Endothelial cell of hepatic sinusoid (primary cell): ENCODE results near the gene LCMT2.

Experiments
- in situ Hi-C: cut with HindIII; loops from 2 replicates; pipeline ENCODE4 v1.10.0; 2017; ENCODE audit warnings: low sequenced_read_pairs

The LCMT2 gene, protein sequence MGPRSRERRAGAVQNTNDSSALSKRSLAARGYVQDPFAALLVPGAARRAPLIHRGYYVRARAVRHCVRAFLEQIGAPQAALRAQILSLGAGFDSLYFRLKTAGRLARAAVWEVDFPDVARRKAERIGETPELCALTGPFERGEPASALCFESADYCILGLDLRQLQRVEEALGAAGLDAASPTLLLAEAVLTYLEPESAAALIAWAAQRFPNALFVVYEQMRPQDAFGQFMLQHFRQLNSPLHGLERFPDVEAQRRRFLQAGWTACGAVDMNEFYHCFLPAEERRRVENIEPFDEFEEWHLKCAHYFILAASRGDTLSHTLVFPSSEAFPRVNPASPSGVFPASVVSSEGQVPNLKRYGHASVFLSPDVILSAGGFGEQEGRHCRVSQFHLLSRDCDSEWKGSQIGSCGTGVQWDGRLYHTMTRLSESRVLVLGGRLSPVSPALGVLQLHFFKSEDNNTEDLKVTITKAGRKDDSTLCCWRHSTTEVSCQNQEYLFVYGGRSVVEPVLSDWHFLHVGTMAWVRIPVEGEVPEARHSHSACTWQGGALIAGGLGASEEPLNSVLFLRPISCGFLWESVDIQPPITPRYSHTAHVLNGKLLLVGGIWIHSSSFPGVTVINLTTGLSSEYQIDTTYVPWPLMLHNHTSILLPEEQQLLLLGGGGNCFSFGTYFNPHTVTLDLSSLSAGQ

DNA sequence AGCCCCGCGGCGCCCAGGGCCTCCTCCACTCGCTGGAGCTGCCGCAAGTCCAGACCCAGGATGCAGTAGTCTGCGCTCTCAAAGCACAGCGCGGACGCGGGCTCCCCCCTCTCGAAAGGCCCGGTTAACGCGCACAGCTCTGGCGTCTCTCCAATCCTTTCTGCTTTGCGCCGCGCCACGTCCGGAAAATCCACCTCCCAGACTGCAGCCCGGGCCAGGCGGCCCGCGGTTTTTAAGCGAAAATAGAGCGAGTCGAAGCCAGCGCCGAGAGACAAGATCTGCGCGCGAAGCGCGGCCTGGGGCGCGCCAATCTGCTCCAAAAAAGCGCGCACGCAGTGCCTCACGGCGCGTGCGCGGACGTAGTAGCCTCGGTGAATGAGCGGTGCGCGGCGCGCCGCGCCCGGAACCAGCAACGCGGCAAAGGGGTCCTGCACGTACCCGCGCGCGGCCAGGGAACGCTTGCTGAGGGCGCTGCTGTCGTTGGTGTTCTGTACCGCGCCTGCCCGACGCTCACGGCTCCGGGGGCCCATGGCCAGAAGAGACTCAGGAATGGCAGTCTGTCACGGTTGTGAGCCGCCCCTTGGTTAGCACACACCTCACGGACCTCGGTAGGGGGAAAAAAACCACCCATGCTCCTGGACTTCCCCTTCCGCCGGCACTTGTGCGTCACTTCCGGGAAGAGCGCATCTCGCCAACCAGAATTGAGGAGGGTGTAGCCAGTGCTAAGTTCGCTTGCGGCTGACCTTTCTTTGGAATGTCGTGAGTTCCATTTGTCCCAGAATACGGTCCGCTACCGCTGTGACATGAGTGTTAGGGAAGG, at the start of gene LCMT2:
LCMT2 (minus strand) TSS at position 614 of the 820 bp plus-strand sequence; CDS start at position 530, 84 bp downstream.
- in situ Hi-C loops, result no loop called here

DNA sequence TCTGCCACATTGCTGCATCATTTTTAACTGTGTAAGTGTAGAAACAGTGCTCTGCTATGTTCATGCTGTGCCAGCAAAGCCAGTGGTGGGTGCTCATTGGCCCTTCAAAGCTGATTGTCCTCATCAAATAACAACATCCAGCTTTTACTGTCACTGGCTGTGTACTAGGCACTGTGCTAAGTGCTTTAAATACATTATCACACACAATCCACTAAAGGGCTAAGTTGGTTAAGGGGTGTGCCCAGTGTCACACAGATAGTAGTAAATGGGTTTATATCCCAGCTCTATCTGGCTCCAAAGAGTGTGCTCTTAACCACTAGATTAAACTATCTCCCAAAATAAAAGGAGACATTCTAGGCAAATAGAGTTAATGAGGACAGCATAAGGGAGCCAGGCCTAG, 48.2 kb upstream of the LCMT2 start:
- in situ Hi-C loops, result loop anchor here (5.0 kb wide), 1 partner anchor 39 kb away; no protein-coding TSS in a partner anchor

DNA sequence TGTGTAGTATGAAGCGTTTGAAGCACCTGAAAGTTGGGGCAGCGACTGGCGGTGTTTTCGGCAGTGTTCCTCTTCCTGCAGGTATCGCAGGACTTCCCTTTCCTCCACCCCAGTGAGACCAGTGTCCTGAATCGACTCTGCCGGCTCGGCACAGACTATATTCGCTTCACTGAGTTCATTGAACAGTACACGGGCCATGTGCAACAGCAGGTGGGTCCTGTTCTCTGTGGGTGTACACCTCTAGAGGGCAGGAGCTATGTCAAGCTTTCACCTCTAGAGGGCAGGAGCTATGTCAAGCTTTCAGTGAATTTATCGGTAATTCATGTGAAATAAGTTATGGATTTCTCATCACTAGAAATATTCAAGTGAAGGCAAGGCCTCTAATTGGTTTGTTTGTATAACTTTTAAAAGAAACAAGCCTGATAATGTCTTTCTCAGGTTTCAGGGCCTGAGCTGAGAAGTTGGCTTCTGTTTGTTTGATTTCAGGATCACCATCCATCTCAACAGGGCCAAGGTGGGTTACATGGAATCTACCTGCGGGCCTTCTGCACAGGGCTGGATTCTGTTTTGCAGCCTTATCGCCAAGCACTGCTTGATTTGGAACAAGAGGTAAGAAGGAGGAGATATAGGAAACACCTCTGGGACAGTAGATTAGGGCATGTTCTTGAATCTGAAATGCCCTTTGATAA, 45.8 kb upstream of the LCMT2 start:
- in situ Hi-C loops, result loop anchor here (5.0 kb wide), 1 partner anchor 41 kb away; no protein-coding TSS in a partner anchor

DNA sequence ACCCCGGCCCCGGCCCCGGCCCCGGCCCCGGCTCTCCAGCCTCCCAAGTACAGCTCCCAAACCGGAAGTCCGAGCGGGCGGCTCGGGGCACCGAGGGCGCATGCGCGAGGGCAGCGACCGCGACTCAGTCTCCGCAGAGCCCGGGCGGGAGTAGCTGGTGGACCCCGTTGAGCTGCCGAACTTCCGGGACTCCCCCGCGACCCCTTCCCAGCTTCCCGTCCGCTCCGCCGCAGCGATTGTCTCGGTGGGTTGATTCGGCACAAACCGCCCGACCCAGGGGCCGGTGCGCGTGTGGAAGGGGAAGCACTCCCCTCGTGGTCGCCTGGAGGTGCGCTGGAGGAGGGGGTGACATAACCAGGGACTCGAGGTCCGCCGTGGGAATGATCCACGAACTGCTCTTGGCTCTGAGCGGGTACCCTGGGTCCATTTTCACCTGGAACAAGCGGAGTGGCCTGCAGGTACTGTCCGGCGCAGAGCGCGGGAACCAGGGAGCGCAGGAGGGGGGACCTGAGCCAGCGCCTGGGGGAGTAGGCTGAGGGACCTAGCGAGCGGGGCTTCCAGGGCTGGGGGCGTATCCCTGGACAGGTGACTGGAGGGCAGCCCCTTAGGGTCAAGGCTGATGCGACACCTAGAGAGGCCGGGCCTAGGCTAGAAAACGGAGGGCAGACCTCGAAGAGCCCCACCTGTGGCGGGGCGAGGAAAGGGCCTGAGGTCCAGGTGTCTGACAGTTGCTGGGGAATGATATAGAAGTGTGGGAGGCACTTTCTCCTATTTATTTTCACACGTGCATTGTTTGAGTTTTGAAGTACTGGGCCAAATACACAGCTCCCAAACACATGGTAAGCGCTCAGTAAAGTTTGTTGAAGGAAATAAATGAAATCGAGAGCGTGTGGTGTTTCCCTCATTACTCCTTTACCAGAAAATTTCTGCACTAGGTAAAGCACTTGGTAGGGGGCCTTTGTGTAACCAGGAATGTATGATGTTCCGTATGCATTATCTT, 40.9 kb upstream of the LCMT2 start, which contains the start of the genes TUBGCP4 and ZSCAN29:
TUBGCP4 (plus strand) TSS at position 127 of the 1,000 bp plus-strand sequence; CDS start at position 381, 254 bp downstream.
ZSCAN29 (minus strand) TSS at position 69 of the 1,000 bp plus-strand sequence. CDS start 1,130 bp downstream, outside the sequence.
- in situ Hi-C loops, result no loop called here

DNA sequence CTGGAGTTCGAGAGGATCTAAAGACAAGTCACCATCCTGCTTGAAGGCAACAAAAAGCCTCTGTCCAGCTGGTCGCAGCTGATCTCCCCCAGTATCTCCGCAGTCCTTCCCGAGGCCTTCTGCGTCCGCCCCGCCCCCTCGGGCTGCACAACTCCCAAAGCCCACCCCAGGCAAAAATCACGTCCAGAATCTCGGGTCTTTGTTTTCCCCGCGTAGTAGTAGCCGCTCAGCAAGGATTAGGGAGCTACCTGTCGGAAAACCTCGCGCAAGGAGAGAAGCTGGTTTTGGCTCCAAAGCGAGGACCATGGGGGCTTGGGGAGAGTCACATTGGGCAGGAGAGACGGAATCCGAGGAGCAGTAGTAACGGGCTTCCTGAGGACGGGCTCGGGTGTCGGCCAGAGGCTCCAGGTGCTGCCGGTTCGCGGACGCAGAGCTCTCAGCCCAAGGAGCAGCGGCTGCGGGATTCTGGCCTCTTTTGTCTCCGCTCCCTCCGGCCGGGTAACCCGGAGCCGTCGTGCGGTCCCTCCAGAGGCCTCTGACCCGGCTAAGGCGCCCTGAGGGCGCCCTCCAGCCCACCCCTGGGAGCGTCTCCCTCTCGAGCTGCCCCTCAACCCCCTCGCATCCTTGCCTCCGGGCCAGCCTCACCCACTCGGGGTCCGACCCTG, 40.1 kb upstream of the LCMT2 start:
- in situ Hi-C loops, result no loop called here

GRCh38 chr15:43361313-43361903, 31.0 kb upstream of the LCMT2 start:
- in situ Hi-C loops, result no loop called here

- in situ Hi-C loops, result no loop called here
Measured at GRCh38 chr15:43360821-43361220, 30.4 kb upstream of the LCMT2 start.

DNA sequence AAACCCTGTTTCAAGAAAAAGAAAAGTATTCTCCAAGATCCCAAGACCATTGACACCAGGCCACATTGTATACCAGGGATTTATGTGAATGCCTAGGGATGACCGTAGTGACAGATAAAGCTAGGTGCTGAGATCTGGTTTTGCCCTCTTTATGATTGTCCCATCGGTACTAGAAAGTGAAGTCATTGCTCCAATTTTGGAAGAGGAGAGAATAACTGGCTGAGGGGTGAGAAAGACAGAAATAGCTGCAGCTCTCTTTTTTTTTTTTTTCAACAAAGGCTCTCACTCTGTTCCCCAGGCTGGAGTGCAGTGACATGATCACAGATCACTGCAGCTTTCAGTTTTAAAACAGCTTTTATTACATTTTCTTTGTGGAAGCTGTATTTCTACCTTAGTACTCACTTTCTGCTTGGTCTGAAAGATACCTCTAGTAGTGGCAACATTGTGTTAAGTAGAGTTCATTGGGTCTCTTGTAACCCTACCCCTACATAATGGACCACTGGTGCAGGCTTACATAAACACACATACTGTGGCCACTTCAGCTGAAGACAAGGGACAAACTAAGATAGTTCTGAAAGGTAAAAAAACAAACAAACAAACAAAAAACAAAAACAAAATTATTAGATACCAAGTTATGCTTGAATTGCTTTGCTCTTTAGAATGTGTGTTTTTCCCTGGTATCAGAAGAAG, 22.5 kb upstream of the LCMT2 start:
- in situ Hi-C loops, result no loop called here

GRCh38 chr15:43347114-43347513, 16.7 kb upstream of the LCMT2 start:
- in situ Hi-C loops, result no loop called here

DNA sequence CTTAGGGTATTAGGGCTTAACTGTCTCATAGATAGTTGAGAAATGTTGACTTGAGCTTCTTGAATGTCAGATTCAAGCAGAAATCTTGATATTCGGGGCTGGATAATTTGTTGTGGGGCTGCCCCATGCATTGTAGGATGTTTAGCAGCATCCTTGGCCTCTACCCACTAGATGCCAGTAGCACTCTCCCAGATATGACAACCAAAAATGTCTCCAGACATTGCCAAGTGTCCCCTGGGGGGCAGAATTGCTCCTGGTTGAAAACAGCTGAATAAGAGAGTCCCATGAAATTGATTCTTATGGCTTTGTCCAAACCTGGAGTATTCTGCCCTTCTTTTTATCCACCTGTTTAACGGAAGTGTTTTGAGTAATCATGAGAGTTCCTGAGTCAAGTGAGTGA, 15.9 kb upstream of the LCMT2 start:
- in situ Hi-C loops, result no loop called here

GRCh38 chr15:43330780-43331087, 361 bp upstream of the LCMT2 start:
- in situ Hi-C loops, result no loop called here

DNA sequence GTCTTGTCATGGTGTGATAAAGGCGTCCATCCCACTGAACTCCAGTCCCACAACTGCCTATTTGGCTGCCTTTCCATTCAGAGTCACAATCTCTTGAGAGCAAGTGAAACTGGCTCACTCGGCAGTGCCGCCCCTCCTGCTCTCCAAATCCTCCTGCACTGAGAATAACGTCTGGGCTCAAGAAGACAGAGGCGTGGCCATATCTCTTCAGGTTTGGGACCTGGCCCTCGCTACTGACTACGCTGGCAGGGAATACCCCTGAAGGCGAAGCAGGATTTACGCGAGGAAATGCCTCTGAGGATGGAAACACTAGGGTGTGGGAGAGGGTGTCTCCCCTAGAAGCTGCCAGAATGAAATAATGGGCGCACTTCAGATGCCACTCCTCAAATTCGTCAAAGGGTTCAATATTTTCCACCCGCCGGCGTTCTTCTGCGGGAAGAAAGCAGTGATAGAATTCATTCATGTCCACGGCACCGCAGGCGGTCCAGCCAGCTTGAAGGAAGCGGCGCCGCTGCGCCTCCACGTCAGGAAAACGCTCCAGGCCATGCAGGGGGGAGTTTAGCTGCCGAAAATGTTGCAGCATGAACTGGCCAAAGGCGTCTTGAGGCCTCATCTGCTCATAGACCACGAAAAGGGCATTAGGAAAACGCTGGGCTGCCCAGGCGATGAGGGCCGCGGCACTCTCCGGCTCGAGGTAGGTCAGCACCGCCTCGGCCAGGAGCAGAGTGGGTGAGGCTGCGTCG, 985 bp downstream of the LCMT2 start:
- in situ Hi-C loops, result no loop called here

DNA sequence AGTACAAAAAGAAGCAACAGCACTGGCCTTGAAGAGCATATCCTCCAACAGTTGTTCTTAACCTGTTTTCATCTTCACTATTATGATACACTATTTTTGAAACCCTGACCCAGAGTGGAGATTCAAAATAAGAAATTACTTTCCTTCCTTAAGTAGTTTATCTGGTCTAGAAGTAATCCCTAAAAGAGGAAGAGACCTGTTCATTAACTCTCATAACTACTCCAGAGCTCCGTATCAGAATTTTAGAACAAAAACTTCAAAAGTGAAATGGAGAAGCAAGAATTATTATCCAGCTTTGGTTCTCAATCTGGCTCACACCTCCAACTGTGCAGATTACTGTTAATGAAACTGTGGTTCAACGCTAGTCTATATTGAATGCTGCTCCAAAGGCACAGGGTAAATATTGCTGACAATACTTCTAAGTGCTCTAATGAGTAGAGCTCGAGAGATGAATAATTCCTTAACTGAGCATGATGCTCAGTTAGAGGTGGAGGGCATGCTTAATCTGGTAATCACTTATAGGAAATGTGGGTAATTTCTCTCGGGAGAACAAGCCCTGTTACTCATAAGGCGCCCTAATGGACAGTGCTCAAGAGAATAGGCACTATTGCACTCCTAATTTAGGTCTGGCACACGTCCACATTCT, 5.2 kb downstream of the LCMT2 start:
- in situ Hi-C loops, result no loop called here

GRCh38 chr15:43318990-43319771, 11.2 kb downstream of the LCMT2 start:
- in situ Hi-C loops, result no loop called here

DNA sequence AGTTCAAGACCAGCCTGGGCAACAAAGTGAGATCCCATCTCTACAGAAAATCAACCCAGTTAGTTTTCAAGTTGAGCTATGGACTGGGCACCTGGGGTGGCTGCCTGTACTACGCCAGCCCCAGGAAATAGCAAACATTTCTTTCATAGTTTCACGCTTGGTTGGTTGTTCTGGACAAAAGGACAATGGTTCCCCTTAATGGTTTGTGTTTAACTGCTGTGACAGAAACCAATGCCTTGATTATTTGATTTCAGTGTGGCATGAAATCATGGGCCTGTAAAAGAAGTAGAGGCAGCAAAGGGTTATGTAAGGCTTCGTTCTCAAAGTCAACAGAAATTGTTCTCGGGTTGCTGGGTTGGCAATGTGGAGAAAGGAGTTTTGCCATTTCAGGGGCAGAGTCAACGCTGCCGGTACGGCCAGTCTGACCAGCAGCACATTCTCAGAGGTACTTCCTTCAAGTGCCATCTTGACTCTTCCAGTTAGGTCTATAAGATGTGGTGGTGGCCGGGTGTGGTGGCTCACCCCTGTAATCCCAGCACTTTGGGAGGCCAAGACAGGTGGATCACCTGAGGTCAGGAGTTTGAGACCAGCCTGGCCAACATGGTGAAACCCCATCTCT, 12.7 kb downstream of the LCMT2 start:
- in situ Hi-C loops, result no loop called here

- in situ Hi-C loops, result no loop called here
Measured at GRCh38 chr15:43316971-43317346, 13.4 kb downstream of the LCMT2 start.
